DMS114 treated with DMSO at 0.1 percent for 48 hours (cell line): ENCODE measurements around the gene CD48.

ENCODE experiments used
- DNase-seq: peaks from one replicate; lab custom pipeline; 2025; ENCODE audit not compliant: unreplicated experiment; lab: John Stamatoyannopoulos, UW

Gene CD48

GRCh38 chr1:160636547-160636946 is 75.1 kb downstream of the CD48 start:
- DNase-seq, result no peak

GRCh38 chr1:160636076-160636475 is 75.5 kb downstream of the CD48 start:
- no peak for DNase-seq

GRCh38 chr1:160634543-160635491 is 76.8 kb downstream of the CD48 start:
- DNase-seq, result no peak

- no peak for DNase-seq
Measured at GRCh38 chr1:160633330-160633903, 78.2 kb downstream of the CD48 start.

GRCh38 chr1:160631983-160632625 is 79.5 kb downstream of the CD48 start:
- no peak for DNase-seq

- no peak for DNase-seq
Measured at GRCh38 chr1:160630523-160631451, 80.8 kb downstream of the CD48 start.

GRCh38 chr1:160629286-160630210 is 82.1 kb downstream of the CD48 start:
- no peak for DNase-seq

GRCh38 chr1:160628799-160629263 is 82.8 kb downstream of the CD48 start:
- no peak for DNase-seq
